Activated effector memory CD4-positive, alpha-beta T cell treated with anti-CD3 and anti-CD28 coated beads, Interleukin-2, amount 50 U/mL, for 16 hours (primary cell): Measurements from ENCODE around the gene FAM53A.
A peak's percentile ranks its signal among the peaks of the same experiment; 100 is the strongest.
"Not testable (repeated sequence)": the region's sequence is repeated elsewhere in the genome, so short reads cannot be mapped to it uniquely, and the experiment has no call there.

ENCODE experiments used
- DNase-seq: peaks from one replicate; pipeline ENCODE4 v3.0.0-alpha.2; 2020

Gene FAM53A

GRCh38 chr4:1716065-1716945 lies 32.2 kb upstream of the FAM53A start:
- no peak for DNase-seq

- no peak for DNase-seq
Measured at GRCh38 chr4:1715002-1715758, 31.1 kb upstream of the FAM53A start.

- DNase-seq: no peak
Measured at GRCh38 chr4:1714303-1715001, 30.3 kb upstream of the FAM53A start.

DNA sequence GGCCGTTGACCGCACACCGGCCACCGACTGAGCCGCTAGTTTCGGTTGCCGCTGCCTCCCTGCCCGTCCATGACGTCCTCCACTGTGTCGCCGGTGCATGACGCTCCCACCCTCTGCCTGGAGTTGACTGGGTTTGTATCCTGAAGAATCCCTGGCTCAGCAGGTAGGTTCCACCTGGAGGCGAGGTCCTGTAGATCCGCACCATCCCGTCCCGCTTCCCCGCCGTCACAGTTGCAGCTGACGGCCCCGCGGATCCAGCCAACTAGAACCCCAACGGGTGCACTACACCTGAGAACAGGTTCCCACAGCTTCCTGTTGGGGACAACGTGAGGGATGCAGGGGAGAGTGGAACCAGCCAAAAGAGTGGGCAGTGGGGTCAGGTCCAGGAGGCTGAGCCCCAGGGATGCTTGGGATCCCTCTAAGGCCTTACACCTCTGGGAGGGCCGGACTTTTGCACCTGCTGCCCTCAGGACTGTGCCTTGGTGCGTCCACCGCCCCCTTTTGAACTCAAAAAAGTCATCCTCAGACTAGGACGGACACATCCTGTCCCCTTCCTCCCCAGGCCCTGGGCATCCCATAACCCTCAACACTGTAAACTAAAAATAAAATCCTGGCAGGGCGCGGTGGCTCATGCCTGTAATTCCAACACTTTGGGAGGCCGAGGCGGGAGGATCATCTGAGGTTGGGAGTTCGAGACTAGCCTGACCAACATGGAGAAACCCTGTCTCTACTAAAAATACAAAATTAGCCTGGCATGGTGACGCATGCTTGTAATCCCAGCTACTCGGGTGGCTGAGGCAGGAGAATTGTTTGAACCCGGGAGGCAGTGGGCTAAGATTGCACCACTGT lies 29.1 kb upstream of the FAM53A start:
- DNase-seq: no peak

DNA sequence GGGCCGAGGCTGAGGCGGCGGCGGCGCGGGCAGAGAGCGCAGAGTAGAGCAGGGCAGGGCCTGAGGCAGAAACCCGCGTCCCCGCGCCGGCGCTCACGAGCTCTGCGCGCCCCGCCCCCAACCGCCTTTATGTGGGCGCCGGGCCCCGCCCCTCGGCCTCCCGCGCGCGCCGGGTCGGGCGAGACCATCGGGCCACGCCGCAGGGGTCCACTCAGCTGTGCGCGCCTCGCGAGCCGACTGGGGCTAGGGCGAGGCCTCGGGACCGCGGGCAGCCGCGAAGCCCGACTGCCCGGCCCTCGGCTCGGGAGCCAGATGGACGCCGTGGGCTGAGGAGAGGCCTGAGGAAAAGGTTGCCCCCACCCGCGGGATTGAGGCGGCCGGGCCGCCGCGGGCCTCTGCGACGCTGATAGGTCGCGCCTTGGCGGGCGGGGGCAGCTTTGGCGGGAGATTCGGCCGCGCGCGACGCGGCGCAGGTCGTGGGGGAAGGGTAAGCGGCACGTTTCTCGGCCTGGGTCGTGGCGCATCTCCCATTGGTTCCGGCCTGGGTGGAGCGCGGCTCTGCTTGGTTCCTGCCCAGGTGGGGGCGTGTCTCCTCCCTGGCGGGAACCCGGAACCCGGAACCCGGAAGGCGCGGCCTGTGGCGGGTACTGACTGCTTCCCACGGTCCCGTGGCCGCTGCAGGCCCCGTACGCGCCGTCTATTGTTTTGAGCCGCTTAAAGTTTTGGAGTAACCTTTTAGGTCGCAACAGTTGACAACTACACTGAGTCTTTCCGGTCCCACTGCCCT lies 28.3 kb upstream of the FAM53A start, which contains the start of gene SLBP:
Gene SLBP, minus strand, starts transcription at position 104 of the 787 bp plus-strand sequence. CDS start 131 bp downstream, outside the sequence.
- peak; percentile 100 for DNase-seq

DNA sequence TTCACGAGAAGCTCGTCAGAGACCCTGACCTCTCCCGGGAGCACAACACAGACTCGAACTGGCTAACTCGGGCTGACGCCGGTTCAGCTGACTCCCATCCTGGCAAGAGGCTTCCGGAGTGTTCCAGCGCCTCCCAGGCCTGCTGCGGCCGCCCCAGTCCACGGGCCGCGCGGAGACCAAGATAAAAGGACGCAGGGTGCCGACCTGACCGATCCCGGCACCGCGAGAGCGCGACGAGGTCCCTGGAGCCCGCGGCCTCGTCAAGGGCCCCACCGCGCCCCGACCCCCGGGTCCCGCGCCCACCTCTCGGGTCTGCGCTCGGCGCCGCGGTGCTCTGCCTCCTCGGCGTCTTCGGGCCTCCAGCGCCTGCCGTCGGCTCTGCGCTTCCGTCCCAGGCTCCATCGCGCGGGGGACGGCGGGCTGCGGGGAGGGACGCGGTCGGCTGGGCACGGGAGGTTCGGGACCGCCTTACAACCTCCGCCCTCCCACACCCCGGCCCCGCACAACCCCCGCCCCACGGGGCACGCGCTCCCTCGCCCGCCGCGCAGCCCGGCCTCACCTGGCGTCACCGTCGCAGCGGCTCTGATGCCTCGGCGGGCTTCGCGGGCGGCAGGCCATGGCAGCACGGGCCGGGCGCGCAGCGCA lies 27.6 kb upstream of the FAM53A start:
- DNase-seq: peak; percentile 82

DNA sequence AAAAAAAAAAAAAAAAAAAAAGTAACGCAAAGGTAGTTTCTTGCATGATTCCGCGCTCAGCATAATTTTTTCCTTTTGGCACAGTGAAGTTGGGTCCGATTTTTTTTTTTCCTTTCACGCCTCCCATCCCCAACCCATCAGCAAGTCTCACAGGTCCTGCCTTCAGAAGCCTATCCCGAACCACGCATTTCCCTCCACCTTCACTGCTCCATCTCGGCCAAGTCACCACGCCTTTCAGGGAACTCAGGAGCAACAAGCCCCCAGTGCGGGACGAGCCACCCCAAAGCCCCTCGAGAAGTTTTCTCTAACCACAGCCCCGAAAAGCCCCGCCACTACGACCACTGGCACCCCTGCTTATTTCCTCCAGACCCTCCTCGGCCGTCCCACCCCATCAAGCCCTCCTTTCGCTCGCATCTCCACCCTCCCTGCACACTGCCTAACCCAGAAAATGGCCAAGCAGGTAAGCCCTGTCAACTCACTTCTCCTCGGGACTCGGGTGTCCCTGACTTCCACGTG lies 27.0 kb upstream of the FAM53A start:
- DNase-seq: no peak

GRCh38 chr4:1708581-1708980 lies 24.5 kb upstream of the FAM53A start:
- DNase-seq: no peak

GRCh38 chr4:1706358-1706757 lies 22.2 kb upstream of the FAM53A start:
- no peak for DNase-seq

DNA sequence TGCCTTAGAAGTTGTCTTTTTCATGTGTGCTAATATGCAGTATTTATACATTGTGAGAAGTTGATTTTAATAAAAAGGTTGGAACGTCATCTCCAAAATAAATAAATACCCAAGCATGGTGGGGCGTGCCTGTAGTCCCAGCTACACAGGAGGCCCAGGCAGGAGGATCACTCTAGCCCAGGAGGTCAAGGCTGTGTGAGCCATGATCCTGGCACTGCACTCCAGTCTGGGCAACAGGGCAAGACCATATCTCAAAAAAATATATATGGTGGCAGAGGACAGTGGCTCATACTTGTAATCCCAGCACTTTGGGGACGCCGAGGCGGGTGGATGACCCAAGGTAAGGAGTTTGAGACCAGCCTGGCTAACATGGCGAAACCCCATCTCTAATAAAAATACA lies 21.6 kb upstream of the FAM53A start:
- no peak for DNase-seq

GRCh38 chr4:1703867-1704266 lies 19.8 kb upstream of the FAM53A start:
- DNase-seq: no peak

GRCh38 chr4:1701671-1702070 lies 17.6 kb upstream of the FAM53A start:
- not testable (repeated sequence) for DNase-seq

DNA sequence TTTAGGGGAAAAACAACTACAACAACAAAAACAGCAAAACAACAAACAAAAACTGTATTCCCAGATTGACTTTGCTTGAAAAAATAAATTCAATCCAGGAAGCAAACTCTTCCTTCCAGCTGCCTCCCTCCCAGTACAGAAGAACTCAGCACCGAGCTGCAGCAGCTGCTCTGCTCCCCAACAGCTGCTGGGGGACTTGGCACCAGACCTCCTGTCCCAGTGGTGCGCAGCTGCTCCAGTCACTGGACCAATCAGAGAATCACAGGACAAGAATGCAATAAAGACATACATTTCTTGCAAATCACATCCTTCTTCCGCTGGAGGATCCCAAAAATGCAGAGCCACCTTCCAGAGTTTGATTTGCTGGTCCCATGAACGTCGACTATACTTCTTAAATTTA lies 11.8 kb upstream of the FAM53A start:
- no peak for DNase-seq

DNA sequence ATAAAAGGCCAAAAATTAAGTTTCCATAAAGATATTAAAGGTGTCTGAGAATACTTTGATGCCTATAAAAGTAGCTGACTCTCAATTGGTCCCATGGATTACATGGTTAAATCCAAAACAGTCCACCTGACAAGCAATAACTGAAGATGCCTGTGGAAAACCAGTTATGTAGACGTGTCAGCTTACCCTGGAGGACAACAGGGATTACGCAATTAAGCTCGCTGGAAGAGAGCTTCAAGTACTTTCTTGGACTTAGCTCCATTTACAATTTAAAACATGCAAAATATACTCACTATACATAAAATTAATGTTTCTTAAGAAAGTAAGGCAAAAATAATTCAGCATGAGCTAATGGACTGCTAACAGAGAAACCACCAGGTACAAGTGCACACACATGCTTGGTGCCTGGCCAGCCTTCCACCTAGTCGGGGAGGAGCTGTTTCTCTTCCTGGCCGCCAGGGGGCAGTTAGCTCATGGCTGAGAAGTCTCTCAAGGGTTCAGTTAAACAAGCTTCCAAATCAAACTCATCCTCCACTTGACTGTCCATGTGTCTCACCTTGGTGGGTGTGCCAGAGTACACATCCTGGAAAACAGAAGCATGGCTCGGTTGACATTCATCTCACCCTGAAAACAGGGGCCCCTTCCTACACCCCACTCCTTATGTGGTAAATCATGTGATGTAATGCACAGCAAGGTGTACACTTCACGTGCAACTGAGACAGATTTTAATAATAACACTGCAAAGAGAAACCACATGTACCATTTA lies 9.2 kb upstream of the FAM53A start:
- peak; percentile 92 for DNase-seq

GRCh38 chr4:1691737-1692373 lies 7.7 kb upstream of the FAM53A start:
- DNase-seq: no peak

DNA sequence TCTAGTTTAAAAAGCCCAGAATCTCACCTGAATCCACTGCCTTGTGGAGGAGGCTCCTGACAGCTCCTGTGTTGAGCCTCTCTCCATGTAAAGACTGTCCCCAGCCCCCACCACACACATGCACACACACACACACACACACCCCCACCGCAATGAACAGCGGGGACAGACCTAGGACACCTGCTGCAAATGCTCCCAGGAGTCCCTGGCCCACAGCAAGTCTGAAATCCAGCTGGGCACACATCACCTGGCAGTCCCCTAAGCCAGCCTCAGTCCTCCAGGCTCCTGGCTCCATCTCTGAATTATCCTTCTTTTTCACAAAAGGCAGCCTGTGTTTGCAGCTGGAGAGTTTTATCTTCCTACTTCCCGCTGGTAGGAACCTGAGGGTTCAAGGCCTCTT lies 6.6 kb upstream of the FAM53A start:
- DNase-seq: no peak

DNA sequence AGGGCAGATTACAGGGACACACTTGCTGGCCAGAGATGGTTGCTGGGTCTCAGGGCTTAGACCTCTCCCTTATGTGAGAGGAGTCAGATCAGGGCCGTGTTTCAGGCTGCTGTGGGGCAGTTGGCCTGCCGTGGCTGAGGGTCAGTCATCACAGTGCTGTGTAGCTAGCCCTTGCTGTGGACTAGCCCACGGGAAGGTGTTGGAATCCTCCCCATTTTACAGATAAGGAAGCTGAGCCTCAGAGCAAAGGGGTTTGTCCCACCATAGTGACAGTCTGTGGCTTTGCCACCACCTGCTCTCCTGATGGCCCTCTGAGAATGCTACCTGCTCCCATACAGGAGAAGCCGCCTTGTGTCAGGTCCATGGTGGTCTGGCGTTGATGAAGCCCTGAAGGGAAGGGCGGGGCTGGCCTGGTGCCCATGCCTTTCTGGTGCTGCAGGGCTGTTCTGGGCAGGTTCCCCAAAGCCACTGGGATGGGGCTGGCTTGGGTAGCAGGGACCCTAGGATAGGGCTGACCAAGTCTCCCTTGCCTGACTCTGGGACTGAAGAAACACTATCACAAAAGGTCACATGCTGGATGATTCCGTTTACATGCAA lies 2.4 kb upstream of the FAM53A start:
- no peak for DNase-seq

GRCh38 chr4:1685235-1686150 lies 1.4 kb upstream of the FAM53A start:
- DNase-seq: no peak
